Keratinocyte (primary cell): ENCODE data around the gene NDUFS2. TPM values are rescaled to one million over a fixed set of nuclear protein-coding genes. Genes with fewer than 3 reads are reported as not detected.
"Not testable (repeated sequence)": the region's sequence is repeated elsewhere in the genome, so short reads cannot be mapped to it uniquely, and the experiment has no call there.

Source experiments
- DNase-seq: peaks from one replicate; pipeline ENCODE4 v3.0.0-alpha.2; 2011; ENCODE audit warnings: low read depth, missing footprints, low spot score
- FAIRE-seq: peaks from 2 replicates; lab custom pipeline; 2011; peaks lifted over from hg19 to GRCh38; lab: Jason Lieb, UNC
- H2AFZ ChIP-seq: 2 replicates; pipeline ENCODE4 v1.6.0; 2012; ENCODE audit warnings: low read length, control low read depth, inconsistent platforms; ENCODE audit not compliant: control insufficient read depth
- H3K27ac ChIP-seq: 2 replicates; pipeline ENCODE4 v1.5.1; 2011; ENCODE audit warnings: low read length; ENCODE audit not compliant: control insufficient read depth, insufficient read depth
- H3K27me3 ChIP-seq: 3 replicates; pipeline ENCODE4 v1.6.0; 2011; ENCODE audit warnings: low read length; ENCODE audit not compliant: control insufficient read depth, insufficient read depth; ENCODE audit errors: extremely low read depth
- H3K36me3 ChIP-seq, 2 experiments: 2 replicates in 1 of 2; 3 replicates in 1 of 2; pipeline ENCODE4 v1.5.1; 2011; ENCODE audit warnings: low read length in 2 of 2, mild to moderate bottlenecking in 1 of 2; ENCODE audit not compliant: control insufficient read depth in 2 of 2, insufficient read depth in 2 of 2; ENCODE audit errors: extremely low read depth in 1 of 2
- H3K4me1 ChIP-seq: 3 replicates; pipeline ENCODE4 v1.5.1; 2011; ENCODE audit warnings: low read length; ENCODE audit not compliant: control insufficient read depth, insufficient read depth; ENCODE audit errors: extremely low read depth
- H3K4me2 ChIP-seq: 3 replicates; pipeline ENCODE4 v1.6.0; 2011; ENCODE audit warnings: low read depth, low read length; ENCODE audit not compliant: control insufficient read depth, insufficient read depth; ENCODE audit errors: extremely low read depth
- H3K4me3 ChIP-seq, 3 experiments: fragments of 200-600 bp in 1 of 3; sonication (generic) in 1 of 3; 2 replicates in 2 of 3; 3 replicates in 1 of 3; pipeline ENCODE4 v1.5.1; 2011 to 2016; ENCODE audit warnings: low read length in 3 of 3, mild to moderate bottlenecking in 3 of 3, control low read depth in 2 of 3, inconsistent platforms in 1 of 3, low read depth in 1 of 3, mixed read lengths in 1 of 3, mixed run types in 1 of 3, moderate library complexity in 1 of 3; ENCODE audit not compliant: control insufficient read depth in 2 of 3, insufficient read depth in 2 of 3; ENCODE audit errors: extremely low read depth in 1 of 3
- H3K79me2 ChIP-seq: 2 replicates; pipeline ENCODE4 v1.6.0; 2012; ENCODE audit warnings: low read length; ENCODE audit not compliant: control insufficient read depth, insufficient read depth
- H3K9ac ChIP-seq: 3 replicates; pipeline ENCODE4 v1.6.0; 2011; ENCODE audit warnings: low read length; ENCODE audit not compliant: control insufficient read depth, insufficient read depth; ENCODE audit errors: extremely low read depth
- H3K9me1 ChIP-seq: 3 replicates; pipeline ENCODE4 v1.6.0; 2011; ENCODE audit warnings: low read length; ENCODE audit not compliant: control insufficient read depth, insufficient read depth; ENCODE audit errors: extremely low read depth
- H3K9me3 ChIP-seq: 2 replicates; pipeline ENCODE4 v1.5.1; 2012; ENCODE audit warnings: low read depth, low read length; ENCODE audit not compliant: control insufficient read depth
- H4K20me1 ChIP-seq: 3 replicates; pipeline ENCODE4 v1.6.0; 2011; ENCODE audit warnings: low read length; ENCODE audit not compliant: control insufficient read depth, insufficient read depth; ENCODE audit errors: extremely low read depth
- CTCF ChIP-seq, 3 experiments: IDR thresholded peaks in 1 of 3; conservative IDR thresholded peaks in 1 of 3; optimal IDR thresholded peaks in 1 of 3; 2 replicates in 2 of 3; 3 replicates in 1 of 3; pipeline versions ENCODE3 to v1.5.1; 2011; ENCODE audit warnings: low read length in 3 of 3, mild to moderate bottlenecking in 3 of 3, moderate library complexity in 2 of 3, control low read depth in 1 of 3, inconsistent platforms in 1 of 3; ENCODE audit not compliant: insufficient read depth in 2 of 3; ENCODE audit errors: extremely low read depth in 1 of 3
- EZH2 ChIP-seq: IDR thresholded peaks from one replicate; pipeline ENCODE4 v1.6.1; 2012; ENCODE audit warnings: inconsistent platforms, mild to moderate bottlenecking, low read length, moderate library complexity
- dilution Hi-C: fragments of 300-500 bp; cut with MboI; formaldehyde crosslinking; loops from one replicate; pipeline ENCODE4 v1.7.0; 2020; ENCODE audit warnings: low sequenced_read_pairs; ENCODE audit not compliant: extremely low pct_ligation_motif_present
- polyA plus RNA-seq, 5 experiments: library from polyadenylated mRNA; depleted of rRNA in 3 of 5; stranded (reverse) in 3 of 5; stranded (forward) in 1 of 5; unstranded in 1 of 5; fragments of >200 nt; gene quantifications; 1 replicate in 1 of 5; 2 replicates in 3 of 5; 3 replicates in 1 of 5; pipeline versions ENCODE4 v1.2.1 to v1.2.3, GENCODE V29; 2011 to 2012; ENCODE audit warnings: missing spikeins in 2 of 5, low read depth in 1 of 5, low replicate concordance in 1 of 5

NDUFS2 gene
- polyA plus RNA-seq, 1 donor (not counting 4 experiments of a cell fraction or from before 2014, with no cell fraction given) = 136 TPM

DNA sequence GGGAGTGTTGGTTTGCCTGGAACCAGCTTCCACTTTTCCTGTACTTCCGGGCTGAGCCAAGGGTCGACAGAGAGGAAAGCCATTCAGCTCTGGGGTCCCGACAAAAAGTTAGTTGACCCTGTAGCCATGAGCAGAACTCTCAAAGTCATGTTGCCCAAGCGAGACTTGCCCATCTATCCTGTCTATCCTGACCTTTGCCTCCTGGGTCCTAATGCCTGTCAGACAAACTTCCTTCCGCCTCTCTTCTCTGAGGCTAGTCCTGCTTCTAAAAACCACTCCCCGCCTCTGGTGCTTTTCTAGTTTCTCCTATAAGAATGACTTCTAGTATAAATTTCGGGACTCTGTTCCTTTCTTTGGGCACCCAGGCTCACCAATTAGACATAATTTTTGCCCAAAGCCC lies 48.7 kb downstream of the NDUFS2 start:
- Histone ChIP-seq H3K4me3 (no peak overlapping the region), H3K36me3 (no peaks in the 10 kb centered on the region), H3K9me1 (no peaks in the 10 kb centered on the region), H4K20me1 (no peaks in the 10 kb centered on the region), H3K27me3 (no peaks in the 10 kb centered on the region), H3K4me1 (no peaks in the 10 kb centered on the region), H3K9ac (no peak overlapping the region), H3K4me2 (no peak overlapping the region), H3K27ac (no peak overlapping the region), H2AFZ (no peak overlapping the region), H3K79me2 (no peaks in the 10 kb centered on the region), H3K9me3 (no peaks in the 10 kb centered on the region)
- no peak for TF ChIP-seq EZH2
- TF ChIP-seq CTCF (optimal IDR thresholded peaks at IDR 0.05 in 1 of 3, IDR thresholded peaks at IDR 0.05 in 1 of 3, conservative IDR thresholded peaks at IDR 0.05 in 1 of 3; ENCODE audit: extremely low read depth in 1 of 3, insufficient read depth in 2 of 3, low read length in 3 of 3) = no peak
- FAIRE-seq = no peak
- dilution Hi-C loops = no loop called here
- no peak for DNase-seq

GRCh38 chr1:161251579-161251978 lies 49.4 kb downstream of the NDUFS2 start:
- H3K27me3 ChIP-seq = no peaks in the 10 kb centered on the region
- no peak for FAIRE-seq
- no peaks in the 10 kb centered on the region for H3K9me1 ChIP-seq
- H4K20me1 ChIP-seq = no peaks in the 10 kb centered on the region
- no peaks in the 10 kb centered on the region for H3K4me1 ChIP-seq
- no peaks in the 10 kb centered on the region for H3K36me3 ChIP-seq
- H3K79me2 ChIP-seq = no peaks in the 10 kb centered on the region
- H3K4me3 ChIP-seq = no peak overlapping the region
- no peak overlapping the region for H3K27ac ChIP-seq
- no peak for DNase-seq
- H3K4me2 ChIP-seq = no peak overlapping the region
- H3K9ac ChIP-seq = no peak overlapping the region
- H3K9me3 ChIP-seq = no peaks in the 10 kb centered on the region
- dilution Hi-C loops = no loop called here
- no peak overlapping the region for H2AFZ ChIP-seq
- TF ChIP-seq CTCF (optimal IDR thresholded peaks at IDR 0.05 in 1 of 3, IDR thresholded peaks at IDR 0.05 in 1 of 3, conservative IDR thresholded peaks at IDR 0.05 in 1 of 3; ENCODE audit: extremely low read depth in 1 of 3, insufficient read depth in 2 of 3, low read length in 3 of 3) (no peak), EZH2 (no peak)

- dilution Hi-C loops, H3K27ac ChIP-seq, H2AFZ ChIP-seq: not testable (repeated sequence)
Measured at GRCh38 chr1:161255302-161255701, 53.1 kb downstream of the NDUFS2 start.

DNA sequence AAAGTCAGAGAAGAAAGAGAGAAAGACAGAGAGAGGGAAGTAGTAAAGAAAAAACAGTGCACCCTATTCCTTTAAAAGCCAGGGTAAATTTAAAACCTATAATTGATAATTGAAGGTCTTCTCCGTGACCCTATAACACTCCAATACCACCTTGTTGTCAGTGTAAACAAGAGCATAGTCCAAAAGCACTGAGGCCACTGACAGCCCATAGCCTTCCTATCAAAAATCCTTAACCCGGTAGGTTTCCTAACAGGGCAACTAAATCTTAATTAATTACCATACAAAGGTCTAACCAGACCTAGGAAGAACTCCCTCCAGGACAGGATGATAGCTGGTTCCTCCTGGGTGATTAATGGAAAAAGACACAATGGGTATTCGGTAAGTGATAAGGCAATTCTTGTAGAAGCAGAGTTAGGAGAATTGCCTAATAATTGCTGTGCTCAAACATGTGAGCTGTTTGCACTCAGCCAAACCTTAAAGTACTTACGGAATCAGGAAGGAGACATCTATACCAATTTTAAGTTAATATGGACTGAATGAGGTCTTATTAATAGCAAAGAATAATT lies 53.9 kb downstream of the NDUFS2 start:
- H3K4me3 ChIP-seq, H3K4me2 ChIP-seq, H3K9me3 ChIP-seq, H4K20me1 ChIP-seq, H2AFZ ChIP-seq, H3K27ac ChIP-seq, H3K79me2 ChIP-seq, H3K36me3 ChIP-seq, H3K9ac ChIP-seq, H3K9me1 ChIP-seq, DNase-seq, dilution Hi-C loops, FAIRE-seq: not testable (repeated sequence)
- Histone ChIP-seq H3K27me3 (peaks cover 31% of the 10 kb centered on the region), H3K4me1 (peaks cover 11% of the 10 kb centered on the region)

More at GRCh38 chr1:161255302-161255701, 53.1 kb downstream of the NDUFS2 start:
- not testable (repeated sequence) for H3K9me1 ChIP-seq, H3K9me3 ChIP-seq, H4K20me1 ChIP-seq, FAIRE-seq, H3K4me1 ChIP-seq, DNase-seq, H3K4me3 ChIP-seq, H3K79me2 ChIP-seq, H3K36me3 ChIP-seq, H3K4me2 ChIP-seq, H3K9ac ChIP-seq
- H3K27me3 ChIP-seq = peaks cover 26% of the 10 kb centered on the region
